Fibroblast of villous mesenchyme (primary cell): ENCODE data around the gene PSMC3IP. TPM values are rescaled to one million over a fixed set of nuclear protein-coding genes. Genes with fewer than 3 reads are reported as not detected.

Experiments used
- DNase-seq: peaks from one replicate; pipeline ENCODE4 v3.0.0-alpha.2; 2010; ENCODE audit warnings: low read depth
- H3K4me3 ChIP-seq: 2 replicates; pipeline ENCODE4 v1.5.1; 2011; ENCODE audit warnings: low read depth, mild to moderate bottlenecking, low read length
- total RNA-seq: library from RNA; depleted of rRNA; stranded (reverse); fragments of >200 nt; gene quantifications from 2 replicates; pipeline ENCODE4 v1.2.3, GENCODE V29; 2012
- TF ChIP-seq, protein P1 (sequence below): IDR thresholded peaks from 2 replicates; pipeline ENCODE4 v1.5.1; 2012; ENCODE audit warnings: low read depth, mild to moderate bottlenecking, low read length; ENCODE audit not compliant: insufficient read depth

PSMC3IP gene
- total RNA-seq, 1 donor, result 3.9 TPM

DNA sequence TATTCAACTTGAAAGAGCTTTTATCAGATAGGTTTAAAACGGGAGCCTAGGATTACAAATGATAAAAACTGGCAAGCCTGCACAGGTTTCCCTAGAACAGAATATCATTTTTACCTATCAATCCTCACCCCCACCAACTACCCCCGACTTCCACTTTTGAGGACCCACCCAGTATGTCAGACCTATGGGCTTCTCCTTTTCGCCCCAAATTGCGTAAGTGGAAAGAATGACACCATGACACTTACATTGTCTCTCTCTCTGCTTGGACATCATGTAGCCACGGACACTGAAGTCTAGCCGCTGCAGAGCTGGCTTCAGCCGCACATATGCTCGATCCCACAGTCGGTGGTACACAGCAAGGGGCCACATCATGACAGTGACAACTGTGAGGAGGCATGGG is 7.4 kb upstream of the PSMC3IP start:
- no peak for DNase-seq
- H3K4me3 ChIP-seq, result no peak overlapping the region
- TF ChIP-seq, protein P1, sequence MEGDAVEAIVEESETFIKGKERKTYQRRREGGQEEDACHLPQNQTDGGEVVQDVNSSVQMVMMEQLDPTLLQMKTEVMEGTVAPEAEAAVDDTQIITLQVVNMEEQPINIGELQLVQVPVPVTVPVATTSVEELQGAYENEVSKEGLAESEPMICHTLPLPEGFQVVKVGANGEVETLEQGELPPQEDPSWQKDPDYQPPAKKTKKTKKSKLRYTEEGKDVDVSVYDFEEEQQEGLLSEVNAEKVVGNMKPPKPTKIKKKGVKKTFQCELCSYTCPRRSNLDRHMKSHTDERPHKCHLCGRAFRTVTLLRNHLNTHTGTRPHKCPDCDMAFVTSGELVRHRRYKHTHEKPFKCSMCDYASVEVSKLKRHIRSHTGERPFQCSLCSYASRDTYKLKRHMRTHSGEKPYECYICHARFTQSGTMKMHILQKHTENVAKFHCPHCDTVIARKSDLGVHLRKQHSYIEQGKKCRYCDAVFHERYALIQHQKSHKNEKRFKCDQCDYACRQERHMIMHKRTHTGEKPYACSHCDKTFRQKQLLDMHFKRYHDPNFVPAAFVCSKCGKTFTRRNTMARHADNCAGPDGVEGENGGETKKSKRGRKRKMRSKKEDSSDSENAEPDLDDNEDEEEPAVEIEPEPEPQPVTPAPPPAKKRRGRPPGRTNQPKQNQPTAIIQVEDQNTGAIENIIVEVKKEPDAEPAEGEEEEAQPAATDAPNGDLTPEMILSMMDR, result no peak

- no peak overlapping the region for H3K4me3 ChIP-seq
- TF ChIP-seq, protein P1, result no peak
- DNase-seq, result no peak
Observed at GRCh38 chr17:42581744-42582270, 4.3 kb upstream of the PSMC3IP start.

DNA sequence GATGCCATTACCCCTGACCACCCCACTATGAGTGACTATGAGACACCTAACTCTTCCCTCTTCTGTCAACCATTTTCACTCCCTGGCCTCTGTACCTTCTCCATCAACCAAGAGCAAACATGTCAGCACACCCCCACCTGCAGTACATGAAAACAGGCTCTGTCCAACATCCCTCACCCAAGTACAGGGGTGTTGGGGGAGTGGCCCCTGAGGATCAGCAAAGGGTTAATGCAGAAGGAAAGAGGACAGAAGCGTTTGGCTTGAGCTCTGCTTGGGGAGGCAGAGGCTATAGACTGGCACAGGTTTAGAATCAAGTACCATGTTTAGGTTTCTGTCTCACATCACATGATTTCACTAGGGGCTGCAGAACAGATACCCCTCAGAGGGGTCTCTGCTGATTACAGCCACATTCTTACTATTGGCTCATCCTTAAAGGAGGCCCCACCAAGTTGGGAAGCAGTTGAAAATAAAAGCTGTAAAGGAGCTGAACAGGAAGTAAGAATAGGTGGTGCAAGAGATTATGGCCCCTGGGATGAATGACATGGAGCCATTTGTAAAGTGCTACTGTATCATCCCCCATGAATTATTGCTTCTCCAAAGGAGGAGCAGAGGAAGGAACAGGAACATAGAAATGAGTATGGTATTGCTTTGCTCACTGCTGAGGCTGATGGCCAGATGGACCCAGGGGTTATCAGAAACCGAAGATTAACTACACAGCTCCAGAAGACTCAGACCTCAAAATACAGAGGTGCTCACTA is 2.4 kb upstream of the PSMC3IP start:
- no peak for DNase-seq
- TF ChIP-seq, protein P1, result no peak
- H3K4me3 ChIP-seq, result no peak overlapping the region

- TF ChIP-seq, protein P1, result peak; percentile 78
- peak overlapping the region; percentile 83 for H3K4me3 ChIP-seq
- peak; percentile 72 for DNase-seq
Observed at GRCh38 chr17:42578282-42578869, 847 bp upstream of the PSMC3IP start.

DNA sequence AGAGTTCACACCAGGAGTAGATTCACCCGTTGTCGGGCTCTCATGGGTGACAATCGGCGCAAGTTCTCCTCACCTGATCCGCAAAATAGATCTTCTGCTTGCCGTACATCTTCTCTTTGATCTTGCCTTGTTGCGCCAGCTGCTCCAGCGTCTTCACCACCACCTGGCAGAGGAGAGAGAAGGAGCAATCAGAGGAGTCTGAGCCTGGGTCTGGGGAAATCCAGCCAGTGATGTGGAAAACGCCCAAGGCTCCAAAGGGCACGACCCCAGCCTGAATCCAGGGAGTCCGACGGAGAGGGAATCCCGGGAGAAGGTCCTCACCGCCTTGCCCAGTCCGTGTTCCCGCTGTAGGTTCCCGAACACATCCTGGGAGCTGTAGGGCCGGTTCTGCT is 393 bp downstream of the PSMC3IP start:
- TF ChIP-seq, protein P1, result no peak
- no peak for DNase-seq
- H3K4me3 ChIP-seq, result peak overlapping the region; percentile 83

DNA sequence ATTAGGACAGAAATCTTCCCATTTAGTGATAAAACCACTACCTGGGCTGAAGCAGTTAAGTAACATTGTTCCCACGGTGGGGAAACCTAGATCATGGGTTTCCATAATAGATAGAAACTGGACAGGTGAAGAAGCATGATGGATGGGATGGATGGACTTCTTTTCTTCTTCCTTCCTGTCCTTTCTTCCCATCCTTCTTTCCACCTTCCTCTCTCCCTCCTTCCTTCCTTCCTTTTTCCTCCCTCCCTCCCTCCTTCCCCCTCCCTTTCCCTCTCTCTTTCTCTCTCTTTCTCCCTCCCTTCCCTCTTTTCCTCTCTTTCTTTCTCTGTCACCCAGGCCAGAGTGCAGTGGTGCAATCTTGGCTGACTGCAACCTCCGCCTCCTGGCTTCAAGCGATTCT is 3.1 kb downstream of the PSMC3IP start:
- TF ChIP-seq, protein P1, result no peak
- no peak for DNase-seq
- H3K4me3 ChIP-seq, result no peak overlapping the region
